GM06990 (cell line): ENCODE data around the gene PELI2.

Experiments
- DNase-seq: peaks from one replicate; pipeline ENCODE4 v3.0.0-alpha.2; 2011; ENCODE audit not compliant: insufficient read length; ENCODE audit errors: extremely low read depth
- H3K27me3 ChIP-seq: replicated peaks from 2 replicates; pipeline ENCODE4 v1.6.0; 2011; ENCODE audit warnings: low read length; ENCODE audit not compliant: control insufficient read depth, insufficient read depth
- H3K36me3 ChIP-seq: 2 replicates; pipeline ENCODE4 v1.5.1; 2011; ENCODE audit warnings: low read length; ENCODE audit not compliant: control insufficient read depth, insufficient read depth
- H3K4me3 ChIP-seq: replicated peaks from 2 replicates; pipeline ENCODE4 v1.5.1; 2011; ENCODE audit warnings: low read depth, mild to moderate bottlenecking, control low read depth, low read length
- CTCF ChIP-seq: IDR thresholded peaks from 2 replicates; pipeline ENCODE4 v1.5.1; 2011; ENCODE audit warnings: low read length, control low read depth, mild to moderate bottlenecking, inconsistent platforms; ENCODE audit not compliant: insufficient read depth, poor library complexity, severe bottlenecking

The PELI2 gene

GRCh38 chr14:56271970-56272369 lies 153.8 kb downstream of the PELI2 start:
- H3K36me3 ChIP-seq: no peaks in the 10 kb centered on the region
- H3K27me3 ChIP-seq: no peaks in the 10 kb centered on the region
- no peak overlapping the region for H3K4me3 ChIP-seq
- no peak for DNase-seq
- no peak for TF ChIP-seq CTCF

- DNase-seq: no peak
- no peak for TF ChIP-seq CTCF
- Histone ChIP-seq H3K36me3 (no peaks in the 10 kb centered on the region), H3K27me3 (no peaks in the 10 kb centered on the region), H3K4me3 (no peak overlapping the region)
Observed at GRCh38 chr14:56273155-56273554, 154.9 kb downstream of the PELI2 start.

GRCh38 chr14:56273951-56274350 lies 155.7 kb downstream of the PELI2 start:
- DNase-seq: no peak
- H3K36me3 ChIP-seq: no peaks in the 10 kb centered on the region
- no peak overlapping the region for H3K4me3 ChIP-seq
- H3K27me3 ChIP-seq: no peaks in the 10 kb centered on the region
- TF ChIP-seq CTCF: no peak

- Histone ChIP-seq H3K27me3 (no peaks in the 10 kb centered on the region), H3K4me3 (no peak overlapping the region), H3K36me3 (no peaks in the 10 kb centered on the region)
- no peak for TF ChIP-seq CTCF
- no peak for DNase-seq
Observed at GRCh38 chr14:56274556-56274955, 156.3 kb downstream of the PELI2 start.

- Histone ChIP-seq H3K36me3 (no peaks in the 10 kb centered on the region), H3K4me3 (no peak overlapping the region), H3K27me3 (no peaks in the 10 kb centered on the region)
- no peak for TF ChIP-seq CTCF
- DNase-seq: no peak
Observed at GRCh38 chr14:56276108-56276507, 157.9 kb downstream of the PELI2 start.

- H3K27me3 ChIP-seq: no peaks in the 10 kb centered on the region
- no peaks in the 10 kb centered on the region for H3K36me3 ChIP-seq
- no peak for TF ChIP-seq CTCF
- H3K4me3 ChIP-seq: no peak overlapping the region
- DNase-seq: no peak
Observed at GRCh38 chr14:56278383-56278782, 160.2 kb downstream of the PELI2 start.
